C4-2B (cell line): Measurements from ENCODE around the gene DST.

ENCODE experiments used
- ZFX ChIP-seq: fragments of 450-650 bp; IDR thresholded peaks from 2 replicates; pipeline ENCODE4 v1.6.1; 2017
- TF ChIP-seq, protein P1 (sequence below): fragments of 450-650 bp; conservative IDR thresholded peaks from 2 replicates; pipeline ENCODE4 v1.5.1; 2017; ENCODE audit warnings: mild to moderate bottlenecking

DNA sequence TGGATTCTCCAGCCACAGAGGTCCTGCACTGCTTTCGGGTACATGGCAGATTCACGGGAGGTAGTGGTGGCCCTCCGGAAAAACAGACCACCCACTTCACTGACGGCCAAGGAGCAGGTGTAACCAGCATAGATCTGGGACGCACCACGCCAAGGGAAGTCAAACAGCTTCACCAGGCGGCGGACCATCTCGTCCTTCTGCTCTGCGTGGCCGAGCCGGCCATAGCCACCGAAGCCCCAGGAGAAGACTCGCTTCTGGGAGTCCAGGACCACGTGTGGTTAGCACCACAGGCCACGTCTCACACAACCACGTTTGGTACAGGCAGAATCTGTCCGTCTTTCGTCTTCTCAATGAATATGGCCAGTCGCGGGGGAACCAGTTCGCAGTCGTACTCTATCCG, 210.5 kb downstream of the DST start:
- TF ChIP-seq, protein P1, sequence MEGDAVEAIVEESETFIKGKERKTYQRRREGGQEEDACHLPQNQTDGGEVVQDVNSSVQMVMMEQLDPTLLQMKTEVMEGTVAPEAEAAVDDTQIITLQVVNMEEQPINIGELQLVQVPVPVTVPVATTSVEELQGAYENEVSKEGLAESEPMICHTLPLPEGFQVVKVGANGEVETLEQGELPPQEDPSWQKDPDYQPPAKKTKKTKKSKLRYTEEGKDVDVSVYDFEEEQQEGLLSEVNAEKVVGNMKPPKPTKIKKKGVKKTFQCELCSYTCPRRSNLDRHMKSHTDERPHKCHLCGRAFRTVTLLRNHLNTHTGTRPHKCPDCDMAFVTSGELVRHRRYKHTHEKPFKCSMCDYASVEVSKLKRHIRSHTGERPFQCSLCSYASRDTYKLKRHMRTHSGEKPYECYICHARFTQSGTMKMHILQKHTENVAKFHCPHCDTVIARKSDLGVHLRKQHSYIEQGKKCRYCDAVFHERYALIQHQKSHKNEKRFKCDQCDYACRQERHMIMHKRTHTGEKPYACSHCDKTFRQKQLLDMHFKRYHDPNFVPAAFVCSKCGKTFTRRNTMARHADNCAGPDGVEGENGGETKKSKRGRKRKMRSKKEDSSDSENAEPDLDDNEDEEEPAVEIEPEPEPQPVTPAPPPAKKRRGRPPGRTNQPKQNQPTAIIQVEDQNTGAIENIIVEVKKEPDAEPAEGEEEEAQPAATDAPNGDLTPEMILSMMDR: no peak
- TF ChIP-seq ZFX: no peak
